KMS-11 (cell line): ENCODE measurements around the gene SRBD1.
"Not testable (repeated sequence)": the region's sequence is repeated elsewhere in the genome, so short reads cannot be mapped to it uniquely, and the experiment has no call there.

Source experiments
- H2AFZ ChIP-seq: fragments of 200-600 bp; sonication (generic); 2 replicates; pipeline ENCODE4 v1.6.1; 2016; ENCODE audit warnings: antibody characterized with exemption, mixed run types, low read depth
- H3K27ac ChIP-seq: fragments of 200-600 bp; sonication (generic); 2 replicates; pipeline ENCODE4 v1.6.1; 2016; ENCODE audit warnings: mild to moderate bottlenecking, mixed run types
- H3K27me3 ChIP-seq: fragments of 200-600 bp; sonication (generic); 2 replicates; pipeline ENCODE4 v1.6.1; 2017; ENCODE audit warnings: mild to moderate bottlenecking, low read depth, mixed run types, moderate library complexity; ENCODE audit not compliant: insufficient read depth
- H3K36me3 ChIP-seq: fragments of 200-600 bp; sonication (generic); 2 replicates; pipeline ENCODE4 v1.6.1; 2017; ENCODE audit warnings: mild to moderate bottlenecking, mixed run types; ENCODE audit not compliant: insufficient read depth
- H3K4me1 ChIP-seq: fragments of 200-600 bp; sonication (generic); 2 replicates; pipeline ENCODE4 v1.6.1; 2016; ENCODE audit warnings: mild to moderate bottlenecking, low read depth, mixed run types; ENCODE audit not compliant: poor library complexity, severe bottlenecking
- H3K4me2 ChIP-seq: fragments of 200-600 bp; sonication (generic); 2 replicates; pipeline ENCODE4 v1.7.0; 2016; ENCODE audit warnings: mild to moderate bottlenecking, mixed run types
- H3K4me3 ChIP-seq: fragments of 200-600 bp; sonication (generic); IDR thresholded peaks from 2 replicates; pipeline ENCODE4 v1.6.1; 2017; ENCODE audit warnings: low read depth, low read length, mixed read lengths; ENCODE audit not compliant: insufficient read depth
- H3K79me2 ChIP-seq: fragments of 200-600 bp; sonication (generic); 2 replicates; pipeline ENCODE4 v1.6.1; 2016; ENCODE audit warnings: low read depth, mixed run types; ENCODE audit not compliant: insufficient read depth
- H3K9ac ChIP-seq: fragments of 200-600 bp; sonication (generic); 2 replicates; pipeline ENCODE4 v1.6.1; 2016; ENCODE audit warnings: mild to moderate bottlenecking, mixed run types
- H4K20me1 ChIP-seq: fragments of 200-600 bp; sonication (generic); 2 replicates; pipeline ENCODE4 v1.6.1; 2016; ENCODE audit warnings: mild to moderate bottlenecking, mixed run types; ENCODE audit not compliant: insufficient read depth
- CTCF ChIP-seq: fragments of 200-600 bp; sonication (generic); conservative IDR thresholded peaks from 2 replicates; pipeline ENCODE4 v1.6.1; 2017; ENCODE audit warnings: low read depth, mild to moderate bottlenecking, antibody characterized with exemption, low read length, moderate library complexity, mixed read lengths

SRBD1 gene

GRCh38 chr2:45432406-45432805, 178.7 kb downstream of the SRBD1 start:
- Histone ChIP-seq H4K20me1 (no peaks in the 10 kb centered on the region), H3K79me2 (no peaks in the 10 kb centered on the region), H3K4me2 (no peak overlapping the region), H3K36me3 (no peaks in the 10 kb centered on the region), H3K27ac (no peak overlapping the region), H3K4me1 (peaks cover 26% of the 10 kb centered on the region), H3K9ac (no peak overlapping the region), H3K4me3 (no peak overlapping the region), H3K27me3 (no peaks in the 10 kb centered on the region), H2AFZ (no peak overlapping the region)
- TF ChIP-seq CTCF: no peak

GRCh38 chr2:45426025-45426424, 185.0 kb downstream of the SRBD1 start:
- H3K4me1 ChIP-seq, H4K20me1 ChIP-seq, H3K27me3 ChIP-seq, H3K9ac ChIP-seq, H2AFZ ChIP-seq, H3K79me2 ChIP-seq, H3K36me3 ChIP-seq, H3K4me2 ChIP-seq, H3K27ac ChIP-seq, H3K4me3 ChIP-seq: not testable (repeated sequence)

DNA sequence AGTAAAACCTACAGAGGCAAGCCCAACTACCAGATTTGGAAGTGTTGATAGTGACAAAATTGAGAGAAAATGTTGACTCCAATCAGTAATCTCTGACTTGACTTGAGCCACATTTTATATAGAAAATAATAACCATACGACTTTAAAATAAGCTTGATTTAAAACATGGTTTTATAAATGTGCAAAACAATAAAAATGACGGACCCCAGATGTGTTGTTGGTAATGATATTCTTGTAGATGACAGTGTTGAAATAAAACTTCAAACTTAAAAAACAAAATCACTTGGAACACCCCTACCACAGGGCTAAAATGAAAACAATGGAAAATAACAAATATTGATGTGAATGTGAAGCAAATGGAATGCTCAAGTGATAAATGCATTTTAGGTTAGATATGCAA, 188.1 kb downstream of the SRBD1 start:
- Histone ChIP-seq H3K9ac (no peak overlapping the region), H3K4me1 (no peaks in the 10 kb centered on the region), H3K27me3 (no peaks in the 10 kb centered on the region), H3K4me3 (no peak overlapping the region), H4K20me1 (no peaks in the 10 kb centered on the region), H3K27ac (no peak overlapping the region), H3K79me2 (no peaks in the 10 kb centered on the region), H2AFZ (no peak overlapping the region), H3K36me3 (no peaks in the 10 kb centered on the region), H3K4me2 (no peak overlapping the region)
- TF ChIP-seq CTCF: no peak

GRCh38 chr2:45418532-45418931, 192.5 kb downstream of the SRBD1 start:
- Histone ChIP-seq H3K36me3 (no peaks in the 10 kb centered on the region), H3K27me3 (no peaks in the 10 kb centered on the region), H3K4me3 (no peak overlapping the region), H3K79me2 (no peaks in the 10 kb centered on the region), H4K20me1 (no peaks in the 10 kb centered on the region), H3K4me2 (no peak overlapping the region), H3K9ac (no peak overlapping the region), H3K27ac (no peak overlapping the region), H2AFZ (no peak overlapping the region), H3K4me1 (peaks cover 18% of the 10 kb centered on the region)
- no peak for TF ChIP-seq CTCF

GRCh38 chr2:45415534-45416123, 195.4 kb downstream of the SRBD1 start:
- Histone ChIP-seq H3K27ac (no peak overlapping the region), H3K36me3 (no peaks in the 10 kb centered on the region)

More at GRCh38 chr2:45415534-45416123, 195.4 kb downstream of the SRBD1 start:
- Histone ChIP-seq H3K79me2 (no peaks in the 10 kb centered on the region), H2AFZ (no peak overlapping the region), H3K27me3 (no peaks in the 10 kb centered on the region), H3K9ac (no peak overlapping the region), H3K4me1 (peaks cover 47% of the 10 kb centered on the region), H3K4me2 (no peak overlapping the region), H4K20me1 (no peaks in the 10 kb centered on the region), H3K4me3 (no peak overlapping the region)
- no peak for TF ChIP-seq CTCF
